Loucy (cell line): ENCODE data around the gene ZNF670.

Source experiments
- H2AFZ ChIP-seq: fragments of 200-600 bp; sonication (generic); 2 replicates; pipeline ENCODE4 v1.6.0; 2016; ENCODE audit warnings: antibody characterized with exemption, mild to moderate bottlenecking, low read length, moderate library complexity
- H3F3A ChIP-seq: fragments of 200-600 bp; 2 replicates; pipeline ENCODE4 v1.6.0; 2016; ENCODE audit warnings: antibody characterized with exemption, low read depth, mild to moderate bottlenecking
- H3K27me3 ChIP-seq: fragments of 200-600 bp; sonication (generic); 2 replicates; pipeline ENCODE4 v1.6.1; 2014; ENCODE audit warnings: low read length, mild to moderate bottlenecking; ENCODE audit not compliant: insufficient read depth, poor library complexity, severe bottlenecking
- H3K36me3 ChIP-seq: fragments of 200-600 bp; sonication (generic); 2 replicates; pipeline ENCODE4 v1.6.1; 2016; ENCODE audit warnings: low read length; ENCODE audit not compliant: insufficient read depth
- H3K4me1 ChIP-seq: fragments of 200-600 bp; sonication (generic); 2 replicates; pipeline ENCODE4 v1.5.1; 2014; ENCODE audit warnings: low read length, mild to moderate bottlenecking; ENCODE audit not compliant: insufficient read depth, poor library complexity, severe bottlenecking
- H3K4me2 ChIP-seq: fragments of 200-600 bp; sonication (generic); 2 replicates; pipeline ENCODE4 v1.6.0; 2014; ENCODE audit warnings: antibody characterized with exemption, low read length, low read depth, mild to moderate bottlenecking; ENCODE audit not compliant: poor library complexity, severe bottlenecking
- H3K4me3 ChIP-seq: fragments of 200-600 bp; sonication (generic); 2 replicates; pipeline ENCODE4 v1.5.1; 2014; ENCODE audit warnings: low read length, mild to moderate bottlenecking, mixed read lengths; ENCODE audit not compliant: poor library complexity, severe bottlenecking
- H3K79me2 ChIP-seq: fragments of 200-600 bp; sonication (generic); 2 replicates; pipeline ENCODE4 v1.6.1; 2014; ENCODE audit warnings: low read length; ENCODE audit not compliant: insufficient read depth
- H3K9ac ChIP-seq: fragments of 200-600 bp; sonication (generic); 2 replicates; pipeline ENCODE4 v1.6.0; 2014; ENCODE audit warnings: mild to moderate bottlenecking, low read depth, low read length, moderate library complexity; ENCODE audit not compliant: poor library complexity, severe bottlenecking
- H3K9me2 ChIP-seq: fragments of 200-600 bp; sonication (generic); replicated peaks from 2 replicates; pipeline ENCODE4 v1.6.1; 2016; ENCODE audit warnings: low read depth, low read length, mixed read lengths
- H3K9me3 ChIP-seq: fragments of 200-600 bp; sonication (generic); 2 replicates; pipeline ENCODE4 v1.6.1; 2014; ENCODE audit warnings: mild to moderate bottlenecking, antibody characterized with exemption, low read length, low read depth; ENCODE audit not compliant: insufficient read depth
- H4K20me1 ChIP-seq: fragments of 200-600 bp; sonication (generic); 2 replicates; pipeline ENCODE4 v1.6.0; 2014; ENCODE audit warnings: antibody characterized with exemption, low read length, mild to moderate bottlenecking; ENCODE audit not compliant: insufficient read depth, poor library complexity, severe bottlenecking
- CTCF ChIP-seq: fragments of 200-600 bp; sonication (generic); conservative IDR thresholded peaks from 2 replicates; pipeline ENCODE4 v1.5.1; 2014; ENCODE audit warnings: mild to moderate bottlenecking, antibody characterized with exemption, low read length
- EZH2phosphoT487 ChIP-seq: fragments of 200-600 bp; IDR thresholded peaks from 2 replicates; pipeline ENCODE4 v1.6.1; 2018; ENCODE audit warnings: antibody characterized with exemption, mild to moderate bottlenecking, moderate library complexity, borderline replicate concordance

Gene ZNF670

GRCh38 chr1:247115545-247115944 lies 36.9 kb upstream of the ZNF670 start:
- Histone ChIP-seq H3K27me3 (no peaks in the 10 kb centered on the region), H3K4me3 (no peak overlapping the region), H3K79me2 (no peaks in the 10 kb centered on the region), H3K36me3 (no peaks in the 10 kb centered on the region), H3K9ac (no peak overlapping the region), H2AFZ (no peak overlapping the region), H3K9me3 (no peaks in the 10 kb centered on the region), H3K9me2 (no peaks in the 10 kb centered on the region), H4K20me1 (no peaks in the 10 kb centered on the region), H3K4me1 (no peaks in the 10 kb centered on the region), H3K4me2 (no peak overlapping the region), H3F3A (no peaks in the 10 kb centered on the region)
- TF ChIP-seq CTCF (no peak), EZH2phosphoT487 (no peak)

GRCh38 chr1:247115141-247115510 lies 36.5 kb upstream of the ZNF670 start:
- no peaks in the 10 kb centered on the region for H3K4me1 ChIP-seq

GRCh38 chr1:247114351-247115140 lies 35.9 kb upstream of the ZNF670 start:
- no peak overlapping the region for H3K9ac ChIP-seq
- no peaks in the 10 kb centered on the region for H3K36me3 ChIP-seq
- H2AFZ ChIP-seq, result no peak overlapping the region
- H3K4me3 ChIP-seq, result no peak overlapping the region
- H3K79me2 ChIP-seq, result no peaks in the 10 kb centered on the region
- TF ChIP-seq EZH2phosphoT487, result no peak
- TF ChIP-seq CTCF, result no peak
- H3K9me2 ChIP-seq, result no peaks in the 10 kb centered on the region
- no peaks in the 10 kb centered on the region for H3K4me1 ChIP-seq
- H3F3A ChIP-seq, result no peaks in the 10 kb centered on the region
- H3K27me3 ChIP-seq, result no peaks in the 10 kb centered on the region
- H3K9me3 ChIP-seq, result no peaks in the 10 kb centered on the region
- H3K4me2 ChIP-seq, result no peak overlapping the region
- H4K20me1 ChIP-seq, result no peaks in the 10 kb centered on the region

More at GRCh38 chr1:247115141-247115510, 36.5 kb upstream of the ZNF670 start:
- no peaks in the 10 kb centered on the region for H3K27me3 ChIP-seq
- H4K20me1 ChIP-seq, result no peaks in the 10 kb centered on the region
- no peak overlapping the region for H3K4me2 ChIP-seq
- H3K79me2 ChIP-seq, result no peaks in the 10 kb centered on the region
- H3K9ac ChIP-seq, result no peak overlapping the region
- no peaks in the 10 kb centered on the region for H3K9me3 ChIP-seq
- H3K36me3 ChIP-seq, result no peaks in the 10 kb centered on the region
- H3F3A ChIP-seq, result no peaks in the 10 kb centered on the region
- no peak for TF ChIP-seq CTCF
- TF ChIP-seq EZH2phosphoT487, result no peak
- no peaks in the 10 kb centered on the region for H3K9me2 ChIP-seq
- no peak overlapping the region for H3K4me3 ChIP-seq
- H2AFZ ChIP-seq, result no peak overlapping the region
